ENCODE data around the gene KDM2A.

DNA sequence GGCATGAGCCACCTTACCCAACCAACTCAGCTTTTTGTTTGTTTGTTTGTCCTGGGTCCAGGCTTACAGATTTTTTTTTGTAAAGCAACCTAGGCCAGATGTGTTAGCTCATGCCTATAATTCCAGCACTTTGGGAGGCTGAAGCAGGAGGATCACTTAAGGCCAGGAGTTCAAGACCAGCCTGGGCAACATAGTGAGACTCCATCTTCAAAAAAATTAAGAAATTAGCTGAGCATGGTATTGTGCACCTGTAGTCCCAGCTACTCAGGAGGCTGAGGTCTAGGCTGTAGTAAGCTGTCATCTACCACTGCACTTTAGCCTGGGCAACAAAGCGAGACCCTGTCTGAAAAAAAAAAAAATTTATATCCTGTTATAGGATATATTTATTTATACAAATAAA is 118.5 kb downstream of the KDM2A start:
- TF ChIP-seq POLR2AphosphoS5 (IDR thresholded peaks at IDR 0.05) = no peak
- TF ChIP-seq, protein P1, sequence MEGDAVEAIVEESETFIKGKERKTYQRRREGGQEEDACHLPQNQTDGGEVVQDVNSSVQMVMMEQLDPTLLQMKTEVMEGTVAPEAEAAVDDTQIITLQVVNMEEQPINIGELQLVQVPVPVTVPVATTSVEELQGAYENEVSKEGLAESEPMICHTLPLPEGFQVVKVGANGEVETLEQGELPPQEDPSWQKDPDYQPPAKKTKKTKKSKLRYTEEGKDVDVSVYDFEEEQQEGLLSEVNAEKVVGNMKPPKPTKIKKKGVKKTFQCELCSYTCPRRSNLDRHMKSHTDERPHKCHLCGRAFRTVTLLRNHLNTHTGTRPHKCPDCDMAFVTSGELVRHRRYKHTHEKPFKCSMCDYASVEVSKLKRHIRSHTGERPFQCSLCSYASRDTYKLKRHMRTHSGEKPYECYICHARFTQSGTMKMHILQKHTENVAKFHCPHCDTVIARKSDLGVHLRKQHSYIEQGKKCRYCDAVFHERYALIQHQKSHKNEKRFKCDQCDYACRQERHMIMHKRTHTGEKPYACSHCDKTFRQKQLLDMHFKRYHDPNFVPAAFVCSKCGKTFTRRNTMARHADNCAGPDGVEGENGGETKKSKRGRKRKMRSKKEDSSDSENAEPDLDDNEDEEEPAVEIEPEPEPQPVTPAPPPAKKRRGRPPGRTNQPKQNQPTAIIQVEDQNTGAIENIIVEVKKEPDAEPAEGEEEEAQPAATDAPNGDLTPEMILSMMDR (IDR thresholded peaks at IDR 0.05) = no peak
- no peak for TF ChIP-seq POLR2A (IDR thresholded peaks at IDR 0.05)

Measured in prostate gland (tissue), 2 donors.